ENCODE data around the gene MIER1.

GRCh38 chr1:67019121-67019520 lies 94.3 kb downstream of the MIER1 start:
- TF ChIP-seq POLR2AphosphoS5 (IDR thresholded peaks at IDR 0.05) (no peak), POLR2A (IDR thresholded peaks at IDR 0.05) (no peak), CTCF (IDR thresholded peaks at IDR 0.05) (no peak)

Data from prostate gland (tissue), 2 donors.